Measurements from ENCODE around the gene CAPNS1.
"Not testable (repeated sequence)": the region's sequence is repeated elsewhere in the genome, so short reads cannot be mapped to it uniquely, and the experiment has no call there.

Gene CAPNS1

DNA sequence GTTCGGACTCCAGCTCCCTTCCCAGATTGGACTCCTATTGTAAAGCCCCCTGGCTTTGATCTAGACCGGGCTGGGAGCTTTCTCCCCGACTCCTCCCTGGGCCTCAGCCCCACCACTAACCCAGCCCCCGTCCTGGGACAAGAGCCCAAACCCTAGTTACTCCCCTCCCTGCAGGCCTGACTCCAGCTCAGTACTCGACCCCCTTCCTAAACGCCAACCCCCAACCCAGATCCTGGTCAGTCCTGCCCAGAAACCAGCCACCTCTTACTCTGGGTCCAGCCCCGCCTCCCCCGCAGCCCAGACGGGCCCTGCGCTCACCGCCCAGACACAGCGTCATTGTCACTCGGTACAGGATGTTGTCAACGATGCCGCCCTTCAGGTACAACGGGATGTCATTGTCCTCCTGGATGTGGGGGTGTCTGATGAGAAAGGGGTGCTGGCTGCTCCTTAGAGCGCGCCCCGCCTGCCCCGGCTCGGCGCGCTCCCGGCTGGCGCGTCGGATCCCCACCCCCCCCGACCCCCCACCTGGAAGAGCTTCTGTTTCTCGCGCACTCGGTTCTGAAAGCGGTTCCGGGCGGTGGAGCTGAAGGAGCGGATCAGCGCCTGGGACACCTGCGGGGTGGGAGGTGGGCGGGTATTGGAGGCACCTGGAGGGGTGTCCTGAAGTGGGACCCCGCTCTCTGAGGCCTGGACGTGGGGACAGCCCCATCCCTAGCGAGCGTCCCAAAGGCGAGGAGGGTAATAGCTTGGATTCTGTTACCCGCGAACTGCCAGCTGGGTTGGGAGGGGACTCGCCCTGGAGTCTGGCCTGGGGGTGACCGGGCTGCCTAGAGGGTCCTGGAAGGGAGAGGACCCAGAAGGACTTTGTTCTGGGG, 11.5 kb downstream of the CAPNS1 start:
- no peak for DNase-seq

DNA sequence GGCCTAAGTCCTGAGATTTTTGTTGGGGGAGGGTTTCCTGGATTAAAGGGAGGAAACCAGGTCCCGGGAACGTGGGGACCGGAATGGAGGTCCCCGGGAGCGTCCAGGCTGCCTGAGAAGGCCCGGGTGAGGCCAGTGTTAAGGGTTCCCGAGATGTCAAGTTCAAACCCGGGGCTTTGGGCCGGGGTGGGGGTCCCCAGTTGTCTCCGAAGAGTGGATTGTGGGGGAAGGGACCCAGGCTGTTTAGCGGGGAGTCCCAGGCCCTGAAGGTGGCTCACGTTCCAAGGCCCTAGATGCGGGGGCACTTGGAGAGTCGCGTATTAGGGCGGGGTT, 12.1 kb downstream of the CAPNS1 start:
- no peak for DNase-seq

DNA sequence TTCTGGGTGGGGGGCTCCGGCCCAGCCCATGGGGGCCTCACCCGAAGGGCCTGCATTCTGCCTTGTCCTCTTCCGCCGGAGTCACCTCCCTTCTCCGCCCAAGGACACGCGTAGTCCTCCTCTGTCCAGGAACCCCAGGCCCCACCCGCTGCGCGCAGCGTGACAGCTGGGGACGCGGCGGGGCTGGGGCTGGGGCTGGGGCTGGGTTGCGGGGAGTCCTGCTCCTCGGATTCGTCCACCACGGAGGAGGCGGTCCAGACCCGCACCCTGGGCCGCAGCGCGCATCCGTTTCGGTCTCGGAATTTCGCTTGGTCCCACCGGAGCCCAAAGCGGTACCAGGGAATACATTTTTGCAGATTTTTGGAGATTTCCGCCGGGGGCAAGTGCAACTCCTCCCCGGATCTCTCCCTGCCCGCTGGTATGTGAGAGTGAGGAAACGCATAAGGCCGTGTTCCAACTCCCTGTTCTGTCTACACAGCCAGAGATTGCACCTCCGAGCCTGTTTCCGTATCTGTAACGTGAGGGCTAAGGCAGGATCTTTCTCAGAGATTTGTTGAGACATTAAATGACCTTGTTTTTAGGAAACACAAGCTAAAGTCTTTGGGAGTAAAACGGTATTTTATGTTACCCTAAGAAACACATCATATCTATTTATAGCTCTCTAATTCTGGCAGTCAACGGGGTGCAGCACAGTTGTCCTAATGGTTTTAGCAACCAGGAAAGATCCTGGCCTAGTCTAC, 12.7 kb downstream of the CAPNS1 start, which contains the start of gene COX7A1:
Gene COX7A1 (minus strand): TSS at position 96 of the 740 bp plus-strand sequence. CDS start 40 bp downstream, at position 56.
- no peak for DNase-seq

DNA sequence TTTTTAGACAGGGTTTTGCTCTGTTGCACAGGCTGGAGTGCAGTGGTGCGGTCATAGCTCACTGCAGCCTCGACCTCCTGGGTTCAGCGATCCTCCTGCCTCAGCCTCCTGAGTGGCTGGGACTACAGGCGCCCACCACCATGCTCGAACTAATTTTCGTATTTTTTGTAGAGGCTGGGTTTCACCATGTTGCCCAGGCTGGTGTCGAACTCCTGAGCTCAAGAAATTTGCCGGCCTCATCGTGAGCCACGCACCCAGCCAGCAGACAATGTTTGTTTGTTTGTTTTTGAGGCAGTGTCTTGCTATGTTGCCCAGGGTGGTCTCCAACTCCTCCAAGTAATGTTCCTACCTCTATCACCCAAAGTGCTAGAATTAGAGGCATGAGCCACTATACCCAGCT, 13.3 kb downstream of the CAPNS1 start:
- no peak for DNase-seq

DNA sequence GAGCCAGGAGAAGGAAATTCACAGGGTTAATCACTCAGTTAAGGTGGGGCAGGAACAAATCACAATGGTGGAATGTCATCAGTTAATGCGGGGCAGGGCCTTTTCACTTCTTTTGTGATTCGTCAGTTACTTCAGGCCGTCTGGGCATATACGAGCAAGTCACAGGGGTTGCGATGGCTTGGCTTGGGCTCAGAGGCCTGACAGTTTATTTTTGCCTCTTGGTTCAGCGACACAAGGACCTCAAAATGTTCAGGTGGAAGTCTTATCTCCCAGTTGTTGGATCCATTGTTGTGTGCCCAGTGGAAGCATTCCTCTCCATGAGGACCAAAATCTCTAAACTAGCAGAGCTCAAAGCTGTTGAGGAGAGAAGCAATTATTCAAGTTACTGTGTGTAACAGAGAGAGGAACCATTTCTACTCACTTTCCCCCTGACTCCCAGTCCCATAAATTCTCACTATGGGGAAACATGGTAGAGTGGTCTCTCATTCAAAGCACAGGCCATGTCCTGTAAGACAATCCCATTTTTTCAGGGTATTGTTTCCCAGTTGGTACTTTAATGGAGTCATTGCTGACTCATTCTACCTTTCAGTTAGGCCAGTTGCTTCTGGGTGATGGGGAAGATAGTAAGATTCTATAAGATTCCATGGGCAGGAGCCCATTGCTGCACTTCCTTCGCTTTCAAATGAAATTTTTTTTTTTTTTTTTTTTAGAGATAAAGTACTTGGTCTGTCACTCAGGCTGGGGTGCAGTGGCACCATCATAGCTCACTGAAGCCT, 21.1 kb downstream of the CAPNS1 start:
- no peak for DNase-seq

DNA sequence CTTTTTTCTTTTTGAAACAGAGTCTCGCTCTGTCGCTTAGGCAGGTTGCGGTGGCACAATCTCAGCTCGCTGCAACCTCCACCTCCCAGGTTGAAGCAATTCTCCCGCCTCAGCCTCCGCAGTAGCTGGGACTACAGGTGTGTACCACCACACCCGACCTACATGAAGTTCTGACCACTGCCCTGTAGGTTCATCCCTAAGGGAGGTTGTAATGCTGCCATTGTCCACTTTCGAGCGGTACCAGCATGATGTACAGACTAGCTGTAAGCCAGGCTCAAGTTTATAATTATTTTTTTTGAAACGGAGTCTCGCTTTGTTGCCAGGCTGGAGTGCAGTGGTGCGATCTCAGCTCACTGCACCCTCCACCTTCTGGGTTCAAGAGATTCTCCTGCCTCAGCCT, 23.9 kb downstream of the CAPNS1 start:
- DNase-seq: no peak

DNA sequence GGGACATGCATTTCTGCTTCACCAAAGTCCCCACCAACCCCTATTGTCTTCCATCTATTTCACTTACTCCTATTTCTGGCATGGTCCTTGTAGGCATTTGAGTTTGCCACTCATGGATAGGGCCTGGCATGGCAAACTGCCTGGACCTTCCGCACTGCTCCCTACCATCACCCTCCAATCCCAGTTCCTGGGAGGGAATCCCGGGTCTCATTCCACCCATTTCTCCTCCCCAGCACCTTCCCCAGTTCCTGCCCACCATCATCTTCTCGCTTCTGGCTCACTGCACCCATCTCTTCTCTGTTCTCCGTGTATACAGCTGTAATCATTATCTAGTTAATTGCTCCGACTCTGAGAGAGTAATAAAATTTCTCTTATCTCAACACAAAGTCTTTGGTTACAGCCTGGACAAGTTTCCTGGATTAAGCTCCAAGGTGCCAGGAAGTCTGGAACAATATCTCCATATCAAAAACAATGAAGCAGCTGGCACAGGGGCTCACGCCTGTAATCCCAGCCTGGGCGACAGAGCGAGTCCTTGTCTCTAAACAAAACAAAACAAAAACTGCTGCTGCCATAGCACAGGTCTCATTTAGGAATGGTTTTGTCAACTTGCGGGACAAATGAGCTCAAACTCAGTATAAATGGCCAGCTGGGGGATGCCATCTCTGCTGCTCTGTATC, 29.4 kb downstream of the CAPNS1 start:
- DNase-seq: peak; percentile 18 to 77

DNA sequence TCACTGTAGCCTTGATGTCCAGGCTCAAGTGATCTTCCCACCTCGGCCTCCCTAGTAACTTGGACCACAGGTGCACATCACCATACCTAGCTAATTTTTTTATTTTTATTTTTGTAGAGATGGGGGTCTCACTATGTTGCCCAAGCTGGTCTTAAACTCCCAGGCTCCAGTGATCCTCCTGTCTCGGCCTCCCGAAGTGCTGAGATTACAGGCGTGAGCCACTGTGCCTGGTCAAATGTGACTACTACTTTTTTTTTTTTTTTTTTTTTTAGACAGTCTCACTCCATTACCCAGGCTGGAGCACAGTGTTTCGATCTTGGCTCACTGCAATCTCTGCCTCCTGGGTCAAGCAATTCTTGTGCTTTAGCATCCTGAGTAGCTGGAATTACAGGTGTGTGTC, 33.0 kb downstream of the CAPNS1 start:
- no peak for DNase-seq

DNA sequence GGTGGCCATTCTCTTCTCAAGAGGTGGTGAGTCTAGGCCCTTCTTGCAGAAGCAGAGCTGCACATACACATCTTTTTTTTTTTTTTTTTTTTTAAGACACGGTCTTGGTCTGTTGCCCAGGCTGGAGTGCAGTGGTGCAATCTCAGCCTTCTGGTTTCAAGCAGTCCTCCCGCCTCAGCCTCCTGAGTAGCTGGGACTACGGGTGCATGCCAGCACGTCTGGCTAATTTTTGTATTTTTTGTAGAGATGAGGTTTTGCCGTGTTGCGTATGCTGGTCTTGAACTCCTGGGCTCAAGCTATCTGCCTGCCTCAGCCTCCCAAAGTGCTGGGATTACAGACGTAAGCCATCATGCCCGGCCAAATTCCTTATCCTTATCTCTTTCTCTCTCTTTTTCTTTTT, 34.0 kb downstream of the CAPNS1 start:
- not testable (repeated sequence) for DNase-seq

DNA sequence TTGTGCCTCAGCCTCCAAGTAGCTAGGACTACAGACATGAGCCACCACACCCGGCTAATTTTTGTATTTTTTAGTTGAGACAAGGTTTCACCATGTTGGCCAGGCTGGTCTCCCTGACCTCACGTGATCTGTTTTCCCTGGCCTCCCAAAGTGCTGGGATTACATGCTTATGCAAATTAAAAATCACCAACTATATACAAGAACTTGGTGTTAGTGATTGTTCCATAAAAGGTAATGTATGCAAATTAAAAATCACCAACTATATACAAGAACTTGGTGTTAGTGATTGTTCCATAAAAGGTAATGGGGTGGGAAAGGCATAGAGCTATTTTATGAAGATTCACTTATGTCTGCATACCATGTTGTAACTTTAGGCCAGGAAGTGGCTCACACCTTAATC, 39.2 kb downstream of the CAPNS1 start:
- DNase-seq: not testable (repeated sequence)

DNA sequence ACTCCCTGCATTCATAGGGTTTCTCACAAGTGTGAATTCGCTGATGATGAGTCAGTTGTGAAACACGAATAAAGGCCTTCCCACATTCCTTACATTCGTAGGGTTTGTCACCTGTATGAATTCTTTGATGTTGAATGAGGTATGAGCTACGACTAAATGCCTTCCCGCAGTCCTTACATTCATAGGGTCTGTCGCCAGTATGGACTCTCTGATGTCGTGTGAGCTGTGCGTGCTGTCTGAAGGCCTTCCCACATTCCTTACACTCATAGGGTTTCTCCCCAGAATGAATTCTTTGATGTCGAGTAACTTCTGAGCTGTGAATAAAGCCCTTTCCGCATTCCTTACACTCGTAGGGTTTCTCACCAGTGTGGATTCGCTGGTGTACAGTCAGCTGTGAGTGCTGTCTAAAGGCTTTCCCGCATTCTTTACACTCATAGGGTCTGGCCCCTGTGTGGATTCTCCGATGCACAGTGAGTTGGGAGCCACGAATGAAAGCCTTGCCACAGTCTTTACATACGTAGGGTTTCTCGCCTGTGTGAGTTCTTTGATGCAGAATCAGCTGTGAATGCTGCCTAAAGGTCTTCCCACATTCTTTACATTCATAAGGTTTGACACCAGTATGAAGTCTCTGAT, 42.9 kb downstream of the CAPNS1 start:
- no peak for DNase-seq

DNA sequence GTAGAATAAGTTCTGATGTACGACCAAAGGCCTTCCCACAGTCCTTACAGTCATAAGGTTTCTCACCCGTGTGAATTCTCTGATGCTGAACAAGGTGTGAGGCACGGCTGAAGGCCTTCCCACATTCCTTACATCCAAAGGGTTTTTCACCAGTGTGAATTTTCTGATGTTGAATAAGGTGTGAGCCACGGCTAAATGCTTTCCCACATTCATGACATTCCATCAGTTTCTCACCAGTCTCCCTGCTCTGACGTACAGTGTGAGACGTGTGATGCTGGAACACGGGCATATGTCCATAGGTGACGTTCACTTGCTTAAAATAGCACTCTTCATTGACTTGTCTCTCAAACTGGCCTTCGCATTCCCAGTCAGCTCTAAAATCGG, 43.4 kb downstream of the CAPNS1 start:
- no peak for DNase-seq

DNA sequence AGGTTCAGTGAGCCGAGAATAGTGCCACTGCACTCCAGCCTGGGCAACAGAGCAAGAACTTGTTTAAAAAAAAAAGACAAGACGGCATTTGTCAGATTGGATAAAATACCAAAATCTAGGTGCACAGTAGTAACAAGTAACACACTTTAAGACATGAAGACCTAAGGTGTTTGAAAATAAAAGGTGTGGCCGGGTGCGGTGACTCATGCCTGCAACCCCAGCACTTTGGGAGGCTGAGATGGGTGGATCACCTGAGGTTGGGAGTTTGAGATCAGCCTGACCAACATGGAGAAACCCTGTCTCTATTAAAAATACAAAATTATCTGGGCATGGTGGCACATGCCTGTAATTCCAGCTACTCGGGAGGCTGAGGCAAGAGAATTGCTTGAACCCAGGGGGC, 46.9 kb downstream of the CAPNS1 start:
- DNase-seq: not testable (repeated sequence)

DNA sequence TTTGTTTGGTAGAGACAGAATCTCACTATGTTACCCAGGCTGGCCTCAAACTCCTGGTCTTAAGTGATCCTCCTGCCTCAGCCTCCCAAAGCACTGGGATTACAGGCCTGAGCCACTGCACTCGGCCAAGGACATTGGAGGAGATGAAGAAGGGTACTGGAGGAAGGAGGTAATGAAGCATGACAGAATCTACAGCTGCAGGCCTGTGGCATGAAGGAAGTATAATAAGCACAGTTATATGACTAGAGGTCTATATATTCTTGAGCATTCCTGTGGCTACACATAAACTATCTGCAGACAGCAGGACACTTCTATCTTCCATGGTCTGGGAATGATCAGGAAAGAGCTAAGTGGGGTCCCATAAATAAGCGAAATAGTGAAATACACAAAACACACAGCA, 56.4 kb downstream of the CAPNS1 start:
- DNase-seq: no peak

DNA sequence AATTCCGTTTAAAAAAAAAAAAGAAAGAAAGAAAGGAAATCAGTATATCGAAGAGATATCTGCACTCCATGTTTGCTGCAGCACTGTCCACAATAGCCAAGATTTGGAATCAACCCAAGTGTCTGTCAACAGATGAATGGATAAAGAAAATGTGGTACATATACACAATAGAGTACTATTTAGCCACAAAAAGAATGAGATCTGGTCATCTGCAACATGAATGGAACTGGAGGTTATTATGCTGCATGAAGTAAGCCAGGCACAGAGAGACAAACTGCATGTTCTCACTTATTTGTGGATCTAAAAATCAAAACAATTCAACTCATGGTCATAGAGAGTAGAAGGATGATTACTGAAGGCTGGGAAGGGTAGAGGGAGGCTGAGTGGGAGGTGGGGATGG, 58.3 kb downstream of the CAPNS1 start:
- DNase-seq: no peak

All from NCI-H2081 (cell line).